HG03175 (cell line): ENCODE results near the gene PDE4B.

Experiments used
- ATAC-seq: cut with Tn5 transposase; IDR thresholded peaks from one replicate; pipeline ENCODE4 v1.9.1; 2021; ENCODE audit warnings: mild to moderate bottlenecking, moderate library complexity; ENCODE audit not compliant: unreplicated experiment

The PDE4B gene

DNA sequence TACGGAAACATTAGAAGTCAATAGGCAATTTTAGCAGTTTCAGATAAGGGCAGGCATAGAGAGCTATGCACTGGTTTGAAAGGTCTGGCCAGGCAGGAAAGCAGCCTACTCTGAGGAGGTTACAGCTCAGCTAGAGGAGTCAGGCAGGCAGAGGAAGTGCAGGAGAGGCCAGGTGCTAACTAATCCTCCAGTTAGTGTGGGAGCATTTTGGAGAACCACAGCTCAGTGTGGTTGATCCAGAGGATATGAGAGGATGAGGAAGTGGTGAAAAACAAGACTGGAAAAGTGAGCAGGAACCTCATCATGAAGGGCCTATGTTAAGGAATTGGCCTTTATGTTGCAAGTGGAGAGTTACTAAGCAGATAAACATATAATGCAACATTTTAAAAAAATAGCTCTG, 458.9 kb downstream of the PDE4B start:
- no peak for ATAC-seq

DNA sequence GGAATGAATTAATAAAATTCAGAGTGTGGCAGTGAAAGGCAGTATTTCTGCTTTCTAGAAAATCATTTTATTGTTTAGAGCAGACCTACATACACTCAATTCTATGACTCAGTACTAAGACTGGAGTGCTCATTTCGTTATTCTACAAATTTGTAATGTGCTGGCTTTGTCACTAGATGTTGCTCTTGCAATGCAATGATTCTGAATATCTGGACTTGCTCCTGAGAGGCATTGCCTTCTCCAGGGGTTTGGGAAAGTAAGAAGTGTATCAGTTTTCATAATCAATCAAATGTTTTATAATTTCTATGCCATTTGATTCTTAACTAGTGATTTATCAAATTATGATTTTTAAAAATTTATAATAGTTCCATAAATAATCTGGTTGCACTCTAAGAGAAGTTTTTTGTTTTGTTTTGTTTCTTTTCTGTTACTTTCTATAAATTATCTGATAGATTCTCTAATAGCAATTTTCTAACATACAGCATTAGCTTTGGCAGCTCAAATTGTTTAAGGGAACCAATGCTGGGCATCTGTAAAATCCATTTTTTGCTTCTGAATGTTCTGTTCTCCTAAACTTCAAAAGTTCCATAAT, 460.7 kb downstream of the PDE4B start:
- ATAC-seq: peak; percentile 77

DNA sequence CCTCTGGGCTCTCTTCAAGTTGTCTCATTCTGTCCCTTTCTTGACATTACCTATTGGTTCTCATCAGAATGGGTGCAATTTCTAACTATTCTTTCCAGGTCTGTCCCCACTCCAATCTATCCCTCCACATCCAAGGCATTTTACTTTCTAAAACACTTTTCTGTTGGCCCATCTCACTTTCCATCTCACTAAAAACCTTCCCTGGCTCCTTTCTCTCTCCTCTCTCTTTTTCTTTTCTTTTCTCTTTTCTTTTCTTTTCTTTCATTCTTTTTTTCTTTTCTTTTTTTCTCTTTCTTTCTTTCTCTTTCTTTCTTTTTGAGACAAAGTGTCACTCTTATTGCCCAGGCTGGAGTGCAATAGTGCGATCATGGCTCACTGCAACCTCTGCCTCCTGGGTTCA, 462.1 kb downstream of the PDE4B start:
- no peak for ATAC-seq

- ATAC-seq: no peak
Measured at GRCh38 chr1:66256629-66257572, 464.2 kb downstream of the PDE4B start.

DNA sequence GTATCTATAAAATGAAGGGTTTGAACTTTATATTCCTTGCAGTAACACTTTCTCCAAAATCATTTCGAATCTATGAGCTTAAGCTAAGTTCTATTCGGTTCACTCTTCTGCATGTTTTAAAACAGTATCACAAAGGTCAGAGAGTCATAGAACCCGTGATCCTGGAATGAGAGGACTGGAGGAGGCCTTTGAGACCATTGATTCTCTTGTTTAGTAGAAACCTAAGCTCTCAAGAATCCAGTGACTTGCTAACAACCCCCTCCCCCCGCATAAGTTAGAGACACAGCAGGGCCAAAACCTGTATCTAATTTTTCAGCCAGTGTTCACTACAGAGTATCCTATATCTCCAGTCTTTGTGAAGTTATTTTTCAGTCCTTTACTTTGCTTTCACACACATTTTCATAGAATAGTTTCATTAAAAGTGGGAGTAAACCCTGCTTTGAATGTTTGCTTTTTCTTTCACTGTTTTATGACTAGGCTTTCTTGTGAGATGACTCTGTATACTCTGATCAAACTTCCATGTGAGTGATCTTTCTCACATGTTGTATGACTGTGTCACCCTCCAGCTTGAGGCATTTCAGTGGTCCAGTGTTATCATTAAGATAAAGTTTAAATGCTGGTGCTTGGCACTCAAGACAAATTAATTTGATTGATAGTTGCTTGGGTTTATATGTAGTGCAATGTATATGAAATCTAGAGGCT, 465.9 kb downstream of the PDE4B start:
- ATAC-seq: peak; percentile 58

DNA sequence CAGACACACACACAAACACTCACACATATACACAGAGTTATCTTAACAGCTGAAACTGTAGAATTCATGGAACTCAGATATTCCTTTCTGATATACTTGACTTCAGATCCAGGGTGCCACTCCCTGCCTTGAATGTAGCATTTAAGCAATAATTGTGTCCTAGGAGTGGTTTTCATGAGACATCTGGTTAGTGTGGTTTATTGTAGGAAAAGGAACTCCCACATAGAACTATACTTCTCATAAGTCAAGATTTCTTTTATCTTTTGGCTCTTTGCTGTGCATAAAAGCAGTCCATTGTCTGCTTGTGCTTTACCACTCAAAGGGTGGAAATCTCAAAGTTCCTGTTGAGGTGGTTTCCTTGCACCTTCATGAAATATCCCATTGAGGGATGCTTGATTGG, 468.7 kb downstream of the PDE4B start:
- ATAC-seq: no peak

- no peak for ATAC-seq
Measured at GRCh38 chr1:66262208-66262963, 469.7 kb downstream of the PDE4B start.

DNA sequence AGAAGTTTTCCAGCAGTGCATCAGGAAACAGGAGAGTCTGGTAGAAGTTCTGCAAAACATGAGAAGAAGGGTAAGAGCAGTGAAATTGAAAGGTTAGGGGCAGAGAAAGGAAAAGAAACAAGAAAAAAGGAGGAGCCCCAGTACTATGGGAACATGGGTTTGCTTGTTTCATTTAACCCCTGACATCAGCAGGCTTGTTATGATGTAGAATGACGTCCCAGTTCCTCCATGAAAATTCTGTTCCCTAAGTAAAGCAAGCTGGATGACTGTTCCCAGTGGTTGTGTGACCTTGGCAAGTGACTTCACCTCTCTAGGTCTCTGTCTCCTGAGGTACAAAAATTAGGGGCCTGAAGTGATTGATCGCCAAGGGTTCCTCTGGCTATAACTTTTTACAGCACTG, 472.6 kb downstream of the PDE4B start:
- ATAC-seq: no peak

DNA sequence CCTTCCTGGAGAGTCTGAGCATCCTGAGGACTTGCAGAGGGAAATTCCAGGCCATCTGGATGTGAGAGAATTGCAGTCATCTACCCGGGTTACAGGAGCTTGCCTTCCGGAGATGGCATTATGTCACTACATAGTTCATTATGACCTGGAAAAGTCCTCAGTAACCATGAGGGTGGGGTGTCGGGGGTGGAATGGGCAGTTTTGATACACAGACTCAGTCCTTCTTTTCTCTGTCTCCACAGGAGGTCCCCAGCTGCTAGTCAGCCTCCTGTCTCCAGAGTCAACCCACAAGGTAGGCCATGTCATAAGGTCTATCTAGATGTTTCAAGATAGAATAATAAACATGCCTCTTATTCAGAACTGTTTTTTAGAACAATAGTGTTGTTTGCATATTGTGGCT, 473.1 kb downstream of the PDE4B start:
- ATAC-seq: no peak

DNA sequence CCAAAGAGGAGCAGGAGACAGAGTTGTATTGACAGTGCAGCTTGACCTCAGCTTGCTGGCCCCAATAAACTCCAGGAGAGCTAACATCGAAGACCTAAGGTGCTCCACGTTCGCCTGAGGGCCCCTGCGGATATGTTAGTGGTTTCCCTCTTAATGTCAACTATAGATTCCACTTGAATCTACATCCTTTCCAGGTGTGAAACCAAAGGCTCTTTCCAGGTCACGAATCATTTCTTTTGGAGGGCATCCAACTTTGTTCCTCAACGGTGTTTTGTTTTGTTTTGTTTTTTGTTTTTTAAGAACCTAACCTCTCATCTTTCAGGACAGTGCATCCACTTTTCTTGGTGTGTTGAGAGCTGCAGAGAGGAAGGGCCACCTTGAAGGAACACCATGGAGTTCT, 473.7 kb downstream of the PDE4B start:
- no peak for ATAC-seq

DNA sequence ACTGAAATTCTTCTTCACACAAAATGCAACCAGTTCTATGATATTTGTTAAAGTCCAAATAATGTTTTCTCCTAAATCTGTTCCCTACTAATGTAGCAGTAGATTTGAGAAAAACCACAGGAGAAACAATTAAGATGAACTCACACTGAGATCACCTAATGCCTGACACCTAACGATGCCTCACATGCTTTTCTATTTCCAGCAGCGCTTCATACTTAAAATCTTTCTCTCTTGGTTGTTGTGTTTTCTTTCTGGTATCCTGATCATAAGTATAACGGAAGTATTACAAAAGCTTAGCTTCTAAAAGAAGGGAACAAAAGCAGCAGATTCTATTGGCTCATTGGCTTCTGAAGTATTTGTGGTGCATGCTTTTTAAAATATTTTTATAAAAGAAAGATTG, 474.1 kb downstream of the PDE4B start:
- ATAC-seq: no peak

- ATAC-seq: no peak
Measured at GRCh38 chr1:66267201-66267940, 474.7 kb downstream of the PDE4B start.

DNA sequence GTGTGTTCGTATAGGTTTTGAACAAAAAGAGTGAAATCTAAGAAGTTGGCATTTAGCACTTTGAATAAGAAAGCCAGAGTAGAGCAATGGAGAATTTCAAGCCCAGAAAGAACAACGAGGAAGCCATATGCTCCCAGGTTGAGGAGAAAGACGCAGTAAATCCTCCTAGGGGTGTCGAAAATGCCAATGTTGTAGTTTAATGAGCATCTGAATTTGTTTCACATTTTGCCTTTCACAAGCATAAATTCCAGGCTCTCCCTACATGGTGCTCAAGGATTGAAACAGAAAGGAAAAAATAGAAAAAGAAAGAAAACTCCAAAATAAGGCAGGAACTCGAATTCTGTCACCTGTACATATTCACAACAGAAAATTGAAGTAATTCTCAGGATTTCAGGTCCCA, 476.5 kb downstream of the PDE4B start:
- no peak for ATAC-seq

DNA sequence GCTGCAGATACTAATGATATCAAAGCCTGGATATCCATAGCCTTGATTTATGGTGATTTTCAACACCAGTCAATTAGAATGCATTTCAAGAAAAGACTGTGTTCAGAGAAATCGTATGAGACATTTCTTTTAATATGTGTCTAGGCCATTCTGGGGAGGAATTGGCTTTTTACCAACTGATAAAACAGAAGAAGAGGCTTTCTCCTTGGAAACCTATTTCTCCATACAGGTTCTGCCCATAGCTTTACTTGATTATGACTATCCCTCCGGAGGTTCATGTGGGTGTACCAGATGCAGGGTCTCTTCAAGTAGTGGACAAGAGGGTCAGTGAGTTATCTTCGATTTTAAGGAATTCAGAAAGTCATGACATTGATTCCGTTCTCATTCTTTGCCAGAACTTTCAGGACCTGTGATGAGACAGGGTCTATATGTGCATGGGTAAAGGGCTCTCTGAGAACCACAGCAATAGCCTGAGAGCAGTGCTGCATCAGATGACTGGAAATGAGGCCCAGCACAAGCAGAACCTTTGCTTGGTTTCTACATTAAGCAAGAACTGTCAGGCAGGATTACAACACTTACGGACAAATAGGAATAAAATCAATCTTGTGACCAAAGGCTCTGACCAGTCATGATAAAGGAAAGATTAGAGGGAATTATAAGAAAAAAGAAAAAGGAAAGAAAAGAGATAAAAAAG, 477.6 kb downstream of the PDE4B start:
- ATAC-seq: no peak

DNA sequence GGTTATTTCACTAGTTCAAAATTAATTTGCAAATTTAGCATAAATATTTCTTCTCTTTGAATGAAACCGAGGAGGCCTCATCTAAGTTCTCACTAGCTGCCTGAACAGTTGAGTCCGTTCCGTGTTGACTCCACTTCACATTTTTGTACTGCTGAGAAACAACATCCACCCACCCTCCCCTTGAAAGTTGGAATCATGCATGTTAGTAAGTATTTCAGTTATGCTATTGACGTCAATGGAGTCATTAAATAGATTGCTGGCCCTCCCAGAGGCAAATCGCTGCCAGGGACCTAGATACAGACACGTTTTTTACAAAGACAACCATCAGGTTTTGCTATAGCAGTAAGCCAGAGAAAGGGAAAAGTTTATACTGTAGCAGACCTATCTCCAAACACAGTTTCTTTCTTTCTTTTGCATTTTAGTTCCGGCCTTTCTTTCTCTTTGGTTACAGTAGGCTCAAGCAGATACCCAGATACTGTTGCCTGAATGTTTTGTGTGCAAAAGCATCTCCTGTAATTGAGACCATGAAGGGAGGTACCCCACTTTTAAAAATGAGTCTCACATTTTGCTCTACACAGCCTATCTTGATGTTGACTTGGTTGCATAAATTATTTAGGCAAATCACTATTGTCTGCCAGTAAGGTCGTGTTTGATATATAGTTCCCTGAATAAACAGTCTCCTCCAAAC, 478.7 kb downstream of the PDE4B start:
- no peak for ATAC-seq

DNA sequence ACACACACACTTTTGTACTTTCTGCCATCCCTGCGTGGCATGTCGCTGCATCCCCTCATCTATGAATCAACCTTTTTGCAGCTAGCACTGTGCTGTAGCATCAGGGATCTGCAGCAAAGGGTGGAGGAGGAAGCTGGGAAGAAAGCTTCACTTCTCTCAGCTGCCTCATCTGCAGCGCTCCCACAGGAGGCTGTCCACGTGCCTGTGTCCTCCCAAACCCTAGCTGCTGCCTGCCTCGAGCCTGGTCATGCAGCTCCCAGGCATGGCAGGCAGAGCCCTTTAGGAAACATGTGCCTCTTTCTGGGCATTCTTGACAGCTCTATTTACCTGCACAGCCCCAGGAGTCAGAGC, 479.2 kb downstream of the PDE4B start:
- ATAC-seq: no peak

GRCh38 chr1:66273656-66274055, 481.0 kb downstream of the PDE4B start:
- ATAC-seq: no peak

DNA sequence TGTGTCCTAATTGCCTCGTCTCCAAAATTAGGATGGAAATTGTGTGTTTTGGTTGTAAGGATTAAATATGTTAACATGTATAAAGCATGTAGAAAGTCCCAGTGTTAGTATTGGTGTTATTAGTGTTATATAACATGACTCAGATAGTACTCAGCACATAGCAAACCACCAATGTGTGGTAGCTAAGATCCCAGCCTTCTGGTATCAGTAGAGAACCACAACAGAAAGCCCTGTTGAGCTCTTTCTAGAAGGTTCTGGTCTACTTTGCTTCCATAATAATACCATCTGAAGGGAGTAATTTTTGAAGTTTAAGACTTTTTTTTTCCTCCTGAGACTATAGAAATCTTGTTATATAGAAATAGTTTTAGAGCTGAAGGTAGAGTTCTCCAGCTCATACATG, 481.9 kb downstream of the PDE4B start:
- ATAC-seq: peak; percentile 47

DNA sequence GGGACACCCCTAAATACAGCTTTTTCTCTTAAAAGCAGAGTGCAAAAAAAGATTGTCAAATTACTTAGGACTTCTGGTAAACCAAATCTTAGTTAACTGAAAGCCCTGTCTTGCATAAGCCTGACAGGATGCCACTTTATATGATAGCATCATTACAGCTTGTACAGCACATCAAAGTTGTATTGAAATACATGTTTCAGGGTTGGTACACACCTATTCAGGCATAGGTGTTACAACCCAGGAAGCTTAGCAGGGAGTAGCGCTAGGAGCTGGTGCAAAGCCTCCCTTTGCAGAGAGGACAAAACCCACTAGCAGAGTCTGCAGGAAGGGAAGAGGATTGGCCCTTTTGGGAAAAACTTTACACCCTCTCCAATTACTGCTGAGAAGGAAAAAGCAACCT, 482.4 kb downstream of the PDE4B start:
- ATAC-seq: no peak
